Right atrium auricular region (tissue), 2 donors: ENCODE data around the gene SAMD4B. TPM values are rescaled to one million over a fixed set of nuclear protein-coding genes. Genes with fewer than 3 reads are reported as not detected.

Experiments used
- DNase-seq: peaks from one replicate; pipeline ENCODE4 v3.0.0-alpha.2; 2019; ENCODE audit warnings: low spot score
- H3K27ac ChIP-seq, 2 donors: fragments of 200-600 bp; sonication (generic); 1 replicate in 1 of 2; 2 replicates in 1 of 2; pipeline ENCODE4 v1.5.1; 2016 to 2019
- H3K27me3 ChIP-seq, 2 donors: fragments of 200-600 bp; sonication (generic); one replicate each; pipeline versions ENCODE4 v1.5.1 to v1.6.0; 2017 to 2019
- H3K36me3 ChIP-seq: fragments of 200-600 bp; sonication (generic); one replicate; pipeline ENCODE4 v1.5.1; 2016
- H3K4me1 ChIP-seq, 2 donors: fragments of 200-600 bp; sonication (generic); one replicate each; pipeline versions ENCODE4 v1.5.1 to v1.6.0; 2017 to 2019
- H3K4me3 ChIP-seq, 2 donors: fragments of 200-600 bp; sonication (generic); 1 replicate in 1 of 2; 2 replicates in 1 of 2; pipeline ENCODE4 v1.5.1; 2017 to 2019; ENCODE audit warnings: mild to moderate bottlenecking in 1 of 2, moderate library complexity in 1 of 2
- H3K9me3 ChIP-seq, 2 donors: fragments of 200-600 bp; sonication (generic); one replicate each; pipeline ENCODE4 v1.5.1; 2019
- CTCF ChIP-seq, 2 donors: fragments of 200-600 bp; sonication (generic); IDR thresholded peaks; one replicate each; pipeline ENCODE4 v1.5.1; 2019; ENCODE audit warnings: antibody characterized with exemption in 2 of 2
- total RNA-seq, 2 donors: library from RNA; depleted of rRNA; stranded (reverse); fragments of >200 nt; gene quantifications; one replicate each; pipeline ENCODE4 v1.1.0, GENCODE V29; 2016

The SAMD4B gene
- total RNA-seq, 2 donors from 2014 or later, result 48.5 to 97.6 TPM

- Histone ChIP-seq H3K36me3 (peaks cover 72% of the 10 kb centered on the region), H3K4me1 (peaks cover 0 to 5% of the 10 kb centered on the region in 2 donors), H3K4me3 (no peak overlapping the region), H3K9me3 (no peaks in the 10 kb centered on the region), H3K27ac (no peak overlapping the region), H3K27me3 (no peaks in the 10 kb centered on the region)
- DNase-seq, result no peak
- TF ChIP-seq CTCF (IDR thresholded peaks at IDR 0.05), result no peak
These were observed 13.0 kb downstream of the SAMD4B start for GRCh38 chr19:39355253-39355652.

- Histone ChIP-seq H3K27me3 (no peaks in the 10 kb centered on the region), H3K9me3 (no peaks in the 10 kb centered on the region), H3K4me1 (peaks cover 0 to 5% of the 10 kb centered on the region in 2 donors), H3K4me3 (no peak overlapping the region), H3K27ac (no peak overlapping the region), H3K36me3 (peaks cover 81% of the 10 kb centered on the region)
- DNase-seq, result no peak
- no peak for TF ChIP-seq CTCF (IDR thresholded peaks at IDR 0.05)
These were observed 13.9 kb downstream of the SAMD4B start for GRCh38 chr19:39356073-39356472.

GRCh38 chr19:39356647-39357046, 14.4 kb downstream of the SAMD4B start:
- H3K27ac ChIP-seq, result no peak overlapping the region
- no peak for DNase-seq
- H3K4me3 ChIP-seq, result no peak overlapping the region
- peaks cover 86% of the 10 kb centered on the region for H3K36me3 ChIP-seq
- no peaks in the 10 kb centered on the region for H3K27me3 ChIP-seq
- no peaks in the 10 kb centered on the region for H3K9me3 ChIP-seq
- TF ChIP-seq CTCF (IDR thresholded peaks at IDR 0.05), result no peak
- peaks cover 0 to 1% of the 10 kb centered on the region in 2 donors for H3K4me1 ChIP-seq

GRCh38 chr19:39359026-39359425, 16.8 kb downstream of the SAMD4B start:
- H3K4me1 ChIP-seq, result peaks cover 0 to 21% of the 10 kb centered on the region in 2 donors
- no peak overlapping the region for H3K4me3 ChIP-seq
- DNase-seq, result no peak
- H3K36me3 ChIP-seq, result peaks cover 79% of the 10 kb centered on the region
- H3K27me3 ChIP-seq, result no peaks in the 10 kb centered on the region
- no peak for TF ChIP-seq CTCF (IDR thresholded peaks at IDR 0.05)
- no peak overlapping the region for H3K27ac ChIP-seq
- no peaks in the 10 kb centered on the region for H3K9me3 ChIP-seq

- no peak for DNase-seq
- H3K4me1 ChIP-seq, result peaks cover 0 to 22% of the 10 kb centered on the region in 2 donors
- H3K36me3 ChIP-seq, result peaks cover 65% of the 10 kb centered on the region
- H3K27ac ChIP-seq, result no peak overlapping the region
- TF ChIP-seq CTCF (IDR thresholded peaks at IDR 0.05), result no peak
- no peaks in the 10 kb centered on the region for H3K9me3 ChIP-seq
- H3K27me3 ChIP-seq, result no peaks in the 10 kb centered on the region
- H3K4me3 ChIP-seq, result no peak overlapping the region
These were observed 18.4 kb downstream of the SAMD4B start for GRCh38 chr19:39360599-39360998.
